Endothelial cell of umbilical vein (primary cell): ENCODE data around the gene OR2T34. TPM values are rescaled to one million over a fixed set of nuclear protein-coding genes. Genes with fewer than 3 reads are reported as not detected.
"Not testable (repeated sequence)": the region's sequence is repeated elsewhere in the genome, so short reads cannot be mapped to it uniquely, and the experiment has no call there.

Experiments used
- BruUV-seq: library from RNA; stranded (reverse); fragments of 400-500 nt; replicated peaks from 2 replicates; lab custom pipeline; 2021; lab: Mats Ljungman, UMichigan
- CTCF ChIA-PET: fragments of 300-600, 350-600 bp; sonication (Branson Sonifier 250); formaldehyde crosslinking; loops from one replicate; lab custom pipeline; 2021; ENCODE audit warnings: antibody characterized with exemption, inconsistent platforms; lab: Charles Lee
- POLR2A ChIA-PET: fragments of 300-600, 350-600 bp; sonication (Branson Sonifier 250); formaldehyde crosslinking; loops from one replicate; lab custom pipeline; 2021; ENCODE audit warnings: antibody characterized with exemption, inconsistent platforms; lab: Charles Lee
- DNase-seq: peaks from one replicate; pipeline ENCODE4 v3.0.0-alpha.2; 2011; ENCODE audit warnings: low read depth, low spot score
- FAIRE-seq: peaks from 2 replicates; lab custom pipeline; 2011; peaks lifted over from hg19 to GRCh38; lab: Jason Lieb, UNC
- H2AFZ ChIP-seq: 2 replicates; pipeline ENCODE4 v1.6.0; 2012; ENCODE audit warnings: low read depth, low read length, control low read depth, inconsistent platforms
- H3K27ac ChIP-seq: 2 replicates; pipeline ENCODE4 v1.5.1; 2011; ENCODE audit warnings: low read depth, mild to moderate bottlenecking, control low read depth, low read length, moderate library complexity; ENCODE audit not compliant: insufficient read depth
- H3K27me3 ChIP-seq, 2 experiments: 2 replicates each; pipeline versions ENCODE4 v1.6.0 to v1.6.1; 2011; ENCODE audit warnings: low read length in 2 of 2, mixed read lengths in 1 of 2; ENCODE audit not compliant: control insufficient read depth in 2 of 2, insufficient read depth in 2 of 2
- H3K36me3 ChIP-seq, 2 experiments: 2 replicates in 1 of 2; 3 replicates in 1 of 2; pipeline ENCODE4 v1.5.1; 2011; ENCODE audit warnings: low read length in 2 of 2, mild to moderate bottlenecking in 1 of 2, moderate library complexity in 1 of 2; ENCODE audit not compliant: control insufficient read depth in 2 of 2, insufficient read depth in 2 of 2; ENCODE audit errors: extremely low read depth in 1 of 2
- H3K4me1 ChIP-seq: 3 replicates; pipeline ENCODE4 v1.5.1; 2011; ENCODE audit warnings: mild to moderate bottlenecking, low read length; ENCODE audit not compliant: control insufficient read depth, insufficient read depth; ENCODE audit errors: extremely low read depth
- H3K4me2 ChIP-seq: 2 replicates; pipeline ENCODE4 v1.6.1; 2011; ENCODE audit warnings: low read length, control low read depth, mixed read lengths; ENCODE audit not compliant: insufficient read depth
- H3K4me3 ChIP-seq, 3 experiments: fragments of 200-600 bp in 1 of 3; sonication (generic), shearing (Covaris generic) in 1 of 3; replicated peaks in 1 of 3; 2 replicates each; pipeline ENCODE4 v1.5.1; 2011 to 2016; ENCODE audit warnings: control low read depth in 3 of 3, low read length in 3 of 3, mild to moderate bottlenecking in 2 of 3, inconsistent platforms in 1 of 3, low read depth in 1 of 3, moderate library complexity in 1 of 3; ENCODE audit not compliant: insufficient read depth in 1 of 3
- H3K79me2 ChIP-seq: 2 replicates; pipeline ENCODE4 v1.6.0; 2012; ENCODE audit warnings: low read length, inconsistent platforms; ENCODE audit not compliant: control insufficient read depth, insufficient read depth
- H3K9ac ChIP-seq: replicated peaks from 2 replicates; pipeline ENCODE3; 2011; ENCODE audit warnings: low read length, control low read depth; ENCODE audit not compliant: insufficient read depth; ENCODE audit errors: extremely low read depth
- H3K9me1 ChIP-seq: replicated peaks from 3 replicates; pipeline ENCODE4 v1.6.0; 2011; ENCODE audit warnings: mild to moderate bottlenecking, low read length; ENCODE audit not compliant: control insufficient read depth, insufficient read depth; ENCODE audit errors: extremely low read depth
- H3K9me3 ChIP-seq: replicated peaks from 2 replicates; pipeline ENCODE4 v1.5.1; 2012; ENCODE audit warnings: low read length, inconsistent platforms; ENCODE audit not compliant: control insufficient read depth, insufficient read depth
- H4K20me1 ChIP-seq: replicated peaks from 2 replicates; pipeline ENCODE3; 2011; ENCODE audit warnings: mild to moderate bottlenecking, low read length; ENCODE audit not compliant: control insufficient read depth, insufficient read depth; ENCODE audit errors: extremely low read depth
- dilution Hi-C: fragments of 300-500 bp; cut with MboI; formaldehyde crosslinking; loops from one replicate; pipeline ENCODE4 v1.15.0; 2019; ENCODE audit warnings: low sequenced_read_pairs; ENCODE audit not compliant: extremely low pct_ligation_motif_present
- intact Hi-C: fragments of 100-400 bp; cut with micrococcal nuclease; formaldehyde crosslinking; loops from one replicate; pipeline ENCODE4 v1.10.0; 2022
- polyA plus RNA-seq, 4 experiments: library from polyadenylated mRNA; depleted of rRNA in 3 of 4; stranded (reverse) in 3 of 4; unstranded in 1 of 4; fragments of >200 nt; gene quantifications; 2 replicates each; pipeline versions ENCODE4 v1.2.1 to v1.2.3, GENCODE V29; 2011 to 2012; ENCODE audit warnings: missing spikeins in 1 of 4
- total RNA-seq: library from RNA; stranded (reverse); gene quantifications from 2 replicates; pipeline ENCODE4 v1.2.3, GENCODE V29; 2021

The OR2T34 gene
- total and polyA plus RNA-seq, 2 donors (not counting 3 experiments of a cell fraction or from before 2014, with no cell fraction given) = not detected

- DNase-seq, H4K20me1 ChIP-seq, H3K4me3 ChIP-seq, H3K4me2 ChIP-seq, H2AFZ ChIP-seq, POLR2A ChIA-PET, H3K27me3 ChIP-seq, H3K9me1 ChIP-seq, H3K27ac ChIP-seq, H3K79me2 ChIP-seq, H3K9me3 ChIP-seq, H3K9ac ChIP-seq, H3K4me1 ChIP-seq, CTCF ChIA-PET, H3K36me3 ChIP-seq, intact Hi-C loops, FAIRE-seq, BruUV-seq, dilution Hi-C loops: not testable (repeated sequence)
Measured at GRCh38 chr1:248570811-248571210, 3.7 kb downstream of the OR2T34 start.

GRCh38 chr1:248569049-248569448 is 5.5 kb downstream of the OR2T34 start:
- CTCF ChIA-PET, H3K27ac ChIP-seq, intact Hi-C loops, H2AFZ ChIP-seq, FAIRE-seq, DNase-seq, H3K79me2 ChIP-seq, H4K20me1 ChIP-seq, POLR2A ChIA-PET, dilution Hi-C loops, H3K4me2 ChIP-seq, H3K27me3 ChIP-seq, H3K36me3 ChIP-seq, H3K9ac ChIP-seq, BruUV-seq, H3K4me1 ChIP-seq, H3K9me3 ChIP-seq, H3K9me1 ChIP-seq, H3K4me3 ChIP-seq: not testable (repeated sequence)

GRCh38 chr1:248565530-248566373 is 8.8 kb downstream of the OR2T34 start:
- H3K36me3 ChIP-seq, H3K4me3 ChIP-seq, H3K9me3 ChIP-seq, CTCF ChIA-PET, POLR2A ChIA-PET, H3K4me2 ChIP-seq, H3K27me3 ChIP-seq, BruUV-seq, DNase-seq, H3K79me2 ChIP-seq, FAIRE-seq, intact Hi-C loops, H2AFZ ChIP-seq, H3K27ac ChIP-seq, H3K9ac ChIP-seq, H3K9me1 ChIP-seq, dilution Hi-C loops, H3K4me1 ChIP-seq, H4K20me1 ChIP-seq: not testable (repeated sequence)

- CTCF ChIA-PET, H2AFZ ChIP-seq, POLR2A ChIA-PET, H3K9ac ChIP-seq, H3K36me3 ChIP-seq, H3K4me1 ChIP-seq, H3K4me2 ChIP-seq, H3K4me3 ChIP-seq, H3K27me3 ChIP-seq, BruUV-seq, H3K27ac ChIP-seq, FAIRE-seq, H3K9me1 ChIP-seq, H3K79me2 ChIP-seq, H3K9me3 ChIP-seq, H4K20me1 ChIP-seq, intact Hi-C loops, dilution Hi-C loops, DNase-seq: not testable (repeated sequence)
Measured at GRCh38 chr1:248562672-248563071, 11.9 kb downstream of the OR2T34 start, which contains the start of gene OR2T29. Gene OR2T29, minus strand, starts transcription at chr1:248562772. Its CDS starts 3,281 bp downstream, at chr1:248559491.
